ENCODE results near the gene ANP32A.

The ANP32A gene

DNA sequence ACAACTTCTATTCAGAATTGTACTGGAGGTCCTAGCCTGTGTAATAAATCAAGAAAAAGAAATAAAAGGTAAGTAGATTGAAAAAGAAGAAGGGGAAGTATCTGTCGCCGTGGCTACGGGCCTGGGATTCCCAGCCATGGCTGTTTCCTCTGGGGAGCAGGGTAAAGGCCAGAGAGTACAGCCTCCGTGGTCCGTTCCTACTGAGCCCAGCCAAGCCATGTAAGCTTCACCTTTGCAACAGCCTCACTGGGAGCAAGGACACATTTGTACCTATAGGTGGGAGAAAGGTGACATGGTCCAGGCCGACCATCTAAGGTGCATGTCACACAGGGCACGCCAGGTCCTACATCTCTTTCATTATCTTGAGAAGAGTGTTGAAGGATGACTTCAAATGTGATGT is 71.3 kb downstream of the ANP32A start:
- DNase-seq (ENCODE audit: low read depth in 2 of 2): no peak

DNA sequence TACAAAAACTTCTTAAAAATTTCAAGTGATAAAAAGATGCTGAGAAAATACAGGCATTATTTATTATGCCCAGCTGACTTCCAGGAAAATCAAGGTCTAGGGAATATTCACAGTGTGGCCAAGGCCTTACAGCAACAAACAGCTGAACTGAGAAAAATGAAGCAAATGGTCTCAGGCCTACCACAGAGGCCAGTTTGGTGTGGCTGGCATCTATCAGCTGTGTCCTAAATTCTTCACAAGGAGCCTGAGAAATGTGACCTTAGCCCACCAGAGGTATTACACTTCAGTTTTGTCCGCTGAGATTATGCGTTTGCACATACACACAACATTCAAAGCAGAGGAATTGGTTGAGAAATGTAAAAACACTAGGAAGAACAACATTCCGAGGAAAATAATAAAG is 77.4 kb downstream of the ANP32A start:
- no peak for DNase-seq (ENCODE audit: low read depth in 2 of 2)

DNA sequence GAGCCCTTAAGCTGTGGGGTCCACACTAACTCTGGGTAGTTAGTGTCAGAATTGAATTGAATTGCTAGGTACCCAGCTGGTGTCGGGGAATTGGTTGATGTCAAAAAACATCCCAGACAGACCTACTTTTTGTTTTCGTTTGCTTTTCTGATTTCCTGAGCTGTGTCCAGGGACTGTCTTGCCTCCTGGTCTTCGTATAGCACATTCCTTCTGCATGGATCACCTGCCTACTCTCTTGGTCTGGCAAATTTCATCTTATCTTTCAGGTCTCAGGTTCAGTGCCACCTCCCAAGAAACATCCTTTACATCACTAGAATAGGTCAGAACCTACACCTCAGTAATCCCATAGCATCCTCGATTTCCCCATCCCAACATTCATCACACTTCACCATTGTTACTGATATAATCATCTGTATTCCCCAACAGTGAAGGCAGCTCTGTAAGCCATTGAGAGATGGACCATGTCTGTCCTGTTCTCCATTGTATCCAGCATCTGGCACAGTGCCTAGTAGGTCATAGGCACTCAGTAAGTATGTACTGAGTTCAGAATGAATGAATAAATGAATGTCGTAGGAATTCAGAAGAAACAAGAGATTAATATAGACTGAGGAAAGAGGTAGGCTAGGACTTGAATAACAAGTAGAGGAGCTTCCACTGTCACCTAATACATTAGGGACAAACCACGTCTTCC is 81.2 kb downstream of the ANP32A start:
- no peak for DNase-seq (ENCODE audit: low read depth in 2 of 2)

DNA sequence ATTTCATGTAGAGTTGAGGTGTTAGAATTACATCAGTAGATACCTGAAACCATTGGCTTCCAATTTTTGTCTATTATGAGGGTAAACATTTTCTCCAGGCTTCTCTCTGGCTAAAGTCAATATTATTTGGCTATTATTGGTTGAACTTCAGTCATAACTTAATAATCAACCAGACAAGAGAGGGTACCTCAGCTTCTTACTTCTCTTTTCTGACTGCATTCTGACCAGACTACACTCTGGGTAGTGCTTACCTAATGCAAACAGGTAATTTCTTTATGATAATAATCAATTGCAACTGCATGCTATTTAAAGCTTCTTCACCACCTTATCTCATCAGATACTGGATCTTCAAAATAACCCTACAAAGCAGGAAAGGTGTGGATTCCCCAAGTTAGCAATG is 85.1 kb downstream of the ANP32A start:
- no peak for DNase-seq (ENCODE audit: low read depth in 2 of 2)

DNA sequence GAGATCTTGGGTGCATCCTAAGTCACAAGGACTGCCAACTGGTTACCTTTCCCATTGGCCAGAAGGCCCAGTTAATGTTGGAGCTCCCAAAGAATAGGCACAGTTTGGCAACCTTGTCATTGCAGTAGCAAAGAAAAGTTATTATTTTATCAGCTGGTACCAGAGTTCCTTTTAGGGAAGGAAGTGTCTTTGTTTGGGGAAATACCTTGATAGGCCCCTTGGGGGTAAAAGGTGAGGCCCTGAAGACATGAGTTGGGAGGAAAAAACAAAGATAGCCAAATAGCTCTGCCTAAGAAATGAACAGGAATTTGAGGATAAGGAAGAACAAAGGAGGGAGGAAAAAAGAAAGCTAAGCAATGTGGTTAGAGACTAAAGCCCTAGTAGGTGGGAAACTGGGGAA is 85.8 kb downstream of the ANP32A start:
- no peak for DNase-seq (ENCODE audit: low read depth in 2 of 2)

DNA sequence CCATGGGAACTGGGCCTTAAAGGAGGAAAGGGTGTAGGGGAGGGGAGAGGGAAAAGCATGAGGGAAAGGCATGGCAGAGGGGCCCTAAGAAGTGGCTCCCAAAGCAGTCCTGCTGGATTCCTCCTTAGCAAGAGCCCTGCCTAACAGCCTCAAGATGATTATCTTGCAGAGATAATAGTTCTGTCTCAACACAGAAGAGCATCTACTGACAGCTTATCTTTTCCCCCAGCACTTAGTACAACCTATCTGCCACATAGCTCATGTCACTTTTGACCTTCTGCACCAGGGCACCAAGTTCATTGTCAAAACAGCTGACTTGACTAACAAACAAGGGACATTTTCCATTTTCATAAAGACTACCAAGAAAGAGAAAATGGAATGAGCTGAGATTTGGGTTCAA is 86.3 kb downstream of the ANP32A start:
- no peak for DNase-seq (ENCODE audit: low read depth in 2 of 2)

DNA sequence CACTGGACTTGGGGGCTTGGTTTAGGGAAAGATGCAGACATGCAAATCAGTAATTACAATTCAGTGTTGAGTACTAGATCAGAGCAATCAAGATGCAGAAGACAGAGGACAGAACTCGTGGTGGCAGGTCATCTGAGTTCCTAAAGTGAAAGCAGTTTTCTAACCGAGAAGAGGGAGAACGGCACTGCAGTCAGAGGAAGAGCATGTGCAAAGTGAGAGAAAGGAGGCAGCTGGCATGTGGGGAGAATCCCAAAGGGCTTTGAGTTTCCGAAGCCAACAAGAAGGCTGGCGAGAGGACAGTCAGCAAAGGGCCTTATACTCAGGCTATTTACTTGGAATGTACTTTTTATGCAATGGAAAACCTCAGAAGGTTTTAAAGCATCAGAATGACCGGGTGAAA is 87.0 kb downstream of the ANP32A start:
- no peak for DNase-seq (ENCODE audit: low read depth in 2 of 2)

DNA sequence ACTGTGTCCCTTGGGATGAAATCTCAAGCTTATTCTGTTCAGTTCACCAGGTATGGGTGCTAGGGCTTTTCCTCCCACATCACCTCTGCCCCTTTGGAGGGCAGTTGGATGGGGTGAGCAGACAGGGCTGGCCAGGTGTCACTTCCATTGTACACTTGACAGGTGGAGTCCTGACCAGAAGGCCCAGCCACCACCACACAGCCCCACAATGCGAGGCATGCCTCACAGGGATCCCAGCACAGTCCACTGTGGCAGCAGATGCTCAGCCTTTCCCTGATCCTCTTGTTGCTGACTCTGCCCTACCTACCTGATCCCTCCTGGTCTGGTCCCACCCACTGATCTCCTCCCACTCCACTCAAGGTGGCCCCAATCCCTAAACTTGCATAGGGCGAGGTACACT is 88.2 kb downstream of the ANP32A start:
- DNase-seq (ENCODE audit: low read depth in 2 of 2): no peak

DNA sequence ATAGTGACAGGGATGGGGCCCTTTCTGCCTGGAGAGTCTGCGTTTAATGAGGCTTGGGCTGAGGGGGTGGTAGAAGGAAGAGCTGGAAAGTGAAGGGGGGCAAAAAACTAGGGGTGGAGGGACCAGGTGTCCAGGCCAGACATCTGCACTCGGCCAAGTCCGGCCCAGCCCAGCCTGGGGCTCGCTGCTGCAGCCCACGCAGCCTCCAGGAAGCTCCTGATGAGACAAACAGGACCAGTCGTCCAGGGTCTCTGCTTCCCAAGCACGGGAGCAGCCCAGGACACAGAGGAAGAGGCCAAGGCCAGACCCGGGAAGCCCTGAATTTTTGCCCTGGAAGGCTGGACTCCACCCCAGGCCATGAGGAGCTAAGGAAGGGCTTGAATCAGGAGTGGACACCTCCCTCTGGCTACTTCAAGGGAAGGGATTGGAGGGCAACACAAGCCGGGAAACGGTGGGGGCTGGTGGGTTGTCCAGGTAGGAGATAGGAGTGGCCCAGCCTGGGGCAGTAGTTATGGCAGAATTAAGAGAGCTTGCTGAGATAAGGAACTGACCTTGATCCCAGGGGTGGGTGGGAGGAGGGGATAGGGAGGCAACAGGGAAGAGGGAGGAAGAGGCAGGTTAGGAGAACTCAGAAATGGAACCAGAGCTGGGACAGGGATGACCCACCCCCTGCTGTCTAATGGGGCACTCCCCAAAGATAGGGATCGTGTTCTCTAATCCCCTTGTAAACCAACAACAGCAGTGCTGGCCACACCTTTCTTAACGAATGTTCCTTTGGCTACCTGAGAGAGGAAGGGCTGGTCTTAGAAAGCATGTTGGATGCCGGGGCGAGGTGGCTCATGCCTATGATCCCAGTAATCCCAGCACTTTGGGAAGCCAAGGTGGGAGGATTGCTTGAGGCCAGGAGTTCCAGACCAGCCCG is 89.5 kb downstream of the ANP32A start:
- DNase-seq (ENCODE audit: low read depth in 2 of 2): no peak

DNA sequence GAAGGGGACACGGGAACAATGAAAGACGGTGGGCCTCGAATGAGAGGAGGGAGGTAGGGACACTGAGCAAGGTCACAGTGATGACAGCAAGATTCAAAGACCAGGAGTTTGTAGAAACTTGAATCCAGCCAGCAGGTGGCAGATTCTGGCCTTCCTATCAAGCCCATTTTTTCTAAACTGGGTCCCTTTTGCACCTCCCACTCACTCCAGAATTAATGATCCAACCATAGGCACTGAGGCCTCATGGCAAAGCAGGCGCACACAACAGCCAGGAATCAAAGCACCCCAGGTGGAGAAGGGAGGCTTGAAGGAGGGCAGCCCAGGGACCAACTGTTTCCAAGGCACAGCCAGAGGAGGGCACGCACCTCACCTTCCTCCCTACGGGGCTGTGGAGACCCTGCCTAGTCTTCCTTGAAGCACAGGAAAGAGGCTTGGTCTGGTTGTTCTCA is 90.2 kb downstream of the ANP32A start:
- no peak for DNase-seq (ENCODE audit: low read depth in 2 of 2)

DNA sequence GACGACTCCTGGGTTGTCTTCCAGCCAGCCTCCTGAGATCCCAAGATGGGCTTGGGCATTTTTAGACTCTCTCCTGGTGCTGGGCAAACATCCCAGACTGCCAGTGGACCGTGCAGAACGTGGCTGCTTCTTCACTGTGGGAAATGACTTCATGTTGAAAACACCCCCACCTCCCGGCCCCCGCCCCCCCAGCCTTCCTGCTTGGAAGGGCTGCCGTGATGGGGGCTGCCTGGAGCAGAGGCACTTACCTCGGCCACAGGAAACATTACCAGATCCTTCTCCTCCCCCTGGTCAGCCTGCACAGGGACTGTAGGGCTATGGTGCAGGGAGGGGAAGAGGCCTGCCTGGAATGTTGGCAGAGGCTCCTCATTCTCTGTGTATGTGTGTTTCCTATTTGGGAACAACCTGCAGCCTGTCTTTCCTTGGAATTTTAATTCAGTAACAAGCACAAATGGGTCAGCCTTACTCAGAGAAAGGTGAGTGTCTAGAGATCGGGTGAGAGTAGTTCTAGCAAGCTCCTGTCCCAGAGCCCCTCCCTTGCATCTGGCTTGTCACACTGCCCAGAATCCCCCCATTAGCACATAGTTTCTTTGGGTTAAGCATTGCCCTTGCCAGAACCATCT is 90.8 kb downstream of the ANP32A start:
- DNase-seq (ENCODE audit: low read depth in 2 of 2): no peak
